Kidney (tissue), 14 donors: ENCODE data around the gene NEURL4. TPM values are rescaled to one million over a fixed set of nuclear protein-coding genes. Genes with fewer than 3 reads are reported as not detected.

Experiments
- DNase-seq, 5 donors: peaks; one replicate each; pipeline ENCODE4 v3.0.0-alpha.2; 2013 to 2020
- FAIRE-seq: peaks from 2 replicates; lab custom pipeline; 2012; peaks lifted over from hg19 to GRCh38; lab: Jason Lieb, UNC
- H3K27ac ChIP-seq, 2 donors: one replicate each; pipeline ENCODE4 v1.7.0; 2013; ENCODE audit warnings: low read depth in 2 of 2, low read length in 2 of 2, inconsistent platforms in 1 of 2
- H3K27me3 ChIP-seq: one replicate; pipeline ENCODE4 v1.7.1; 2013; ENCODE audit warnings: low read length, inconsistent platforms; ENCODE audit not compliant: control insufficient read depth, insufficient read depth
- H3K36me3 ChIP-seq, 3 donors: one replicate each; pipeline versions ENCODE4 v1.7.0 to v1.7.1; 2013; ENCODE audit warnings: low read length in 3 of 3, control low read depth in 1 of 3, inconsistent platforms in 1 of 3; ENCODE audit not compliant: insufficient read depth in 3 of 3, control insufficient read depth in 2 of 3
- H3K4me1 ChIP-seq, 3 donors: one replicate each; pipeline versions ENCODE4 v1.7.0 to v1.7.1; 2013; ENCODE audit warnings: low read length in 3 of 3, inconsistent platforms in 1 of 3, low read depth in 1 of 3; ENCODE audit not compliant: control insufficient read depth in 2 of 3, insufficient read depth in 2 of 3
- H3K4me3 ChIP-seq, 3 donors: one replicate each; pipeline versions ENCODE4 v1.7.0 to v1.8.1; 2013; ENCODE audit warnings: low read length in 3 of 3, control low read depth in 1 of 3, inconsistent platforms in 1 of 3
- H3K9ac ChIP-seq, 3 donors: one replicate each; pipeline versions ENCODE4 v1.7.0 to v1.7.1; 2013; ENCODE audit warnings: low read length in 3 of 3, control low read depth in 1 of 3, inconsistent platforms in 1 of 3
- H3K9me3 ChIP-seq, 3 donors: one replicate each; pipeline versions ENCODE4 v1.7.0 to v1.7.1; 2013; ENCODE audit warnings: low read length in 3 of 3, control low read depth in 1 of 3, inconsistent platforms in 1 of 3; ENCODE audit not compliant: control insufficient read depth in 2 of 3, insufficient read depth in 1 of 3
- CTCF ChIP-seq: IDR thresholded peaks from 3 replicates; pipeline ENCODE4 v1.5.1; 2012; ENCODE audit warnings: mild to moderate bottlenecking, moderate library complexity, borderline replicate concordance; ENCODE audit not compliant: insufficient read depth; ENCODE audit errors: extremely low read depth
- intact Hi-C: fragments of 100-400 bp; cut with DNase I; formaldehyde crosslinking; loops from one replicate; pipeline ENCODE4 v1.11.1; 2022
- polyA plus RNA-seq: library from polyadenylated mRNA; stranded (reverse); fragments of 350-450 nt; fragmentation: Illumina TruSeq; extraction: RNeasy Lipid Tissue Mini Kit (QIAGEN cat#74804); gene quantifications from one replicate; pipeline ENCODE4 v1.2.3, GENCODE V29; 2014; ENCODE audit warnings: low read depth, low replicate concordance; ENCODE audit not compliant: insufficient read depth
- total RNA-seq: library from RNA; stranded (reverse); fragmentation: NEBNext Ultra II Directional; extraction: Animal tissue kit (Norgen Biotek cat#: 25700); gene quantifications from one replicate; pipeline ENCODE4 v1.2.1, GENCODE V29; 2021
- donor health status: control.
- donor health status: control.
- donor health status: control.
- donor health status: control.
- donor health status: control.
- donor health status: DM: yes; HTN: yes; CAD: no.
- donor health status: Normal renal cell carcinoma (clear cell type).

NEURL4 gene
- total and polyA plus RNA-seq, 2 donors from 2014 or later = 21.2 to 44.7 TPM

GRCh38 chr17:7293816-7294613 is 35.1 kb downstream of the NEURL4 start:
- Histone ChIP-seq H3K4me1 (peaks cover 0 to 15% (median 14%) of the 10 kb centered on the region in 3 donors), H3K36me3 (no peaks in the 10 kb centered on the region), H3K4me3 (no peak overlapping the region), H3K9ac (no peak overlapping the region), H3K27ac (no peak overlapping the region), H3K9me3 (no peaks in the 10 kb centered on the region), H3K27me3 (peaks cover 3% of the 10 kb centered on the region)
- TF ChIP-seq CTCF = no peak
- DNase-seq = peak; percentile 26 to 87 (median 43)
- no peak for FAIRE-seq
- intact Hi-C loops = no loop called here

- Histone ChIP-seq H3K9me3 (no peaks in the 10 kb centered on the region), H3K4me3 (no peak overlapping the region), H3K36me3 (no peaks in the 10 kb centered on the region), H3K27me3 (peaks cover 3% of the 10 kb centered on the region), H3K9ac (no peak overlapping the region), H3K27ac (peak overlapping the region in 1 of 2 donors; percentile 43), H3K4me1 (peaks cover 0 to 15% (median 14%) of the 10 kb centered on the region in 3 donors)
- intact Hi-C loops = no loop called here
- no peak for FAIRE-seq
- no peak for TF ChIP-seq CTCF
- DNase-seq = peak in 4 of 5 donors; percentile 22 to 67 (median 59)
Observed at GRCh38 chr17:7293159-7293558, 36.0 kb downstream of the NEURL4 start.

- no peaks in the 10 kb centered on the region for H3K9me3 ChIP-seq
- peaks cover 3% of the 10 kb centered on the region for H3K27me3 ChIP-seq
- TF ChIP-seq CTCF = no peak
- peaks cover 0 to 15% (median 14%) of the 10 kb centered on the region in 3 donors for H3K4me1 ChIP-seq
- DNase-seq = peak in 2 of 5 donors; percentile 50 to 63
- H3K9ac ChIP-seq = no peak overlapping the region
- no peak for FAIRE-seq
- intact Hi-C loops = no loop called here
- H3K36me3 ChIP-seq = no peaks in the 10 kb centered on the region
- H3K27ac ChIP-seq = peak overlapping the region in 1 of 2 donors; percentile 43
- H3K4me3 ChIP-seq = no peak overlapping the region
Observed at GRCh38 chr17:7292729-7293128, 36.4 kb downstream of the NEURL4 start.
